MM.1S (cell line): ENCODE measurements around the gene HGF.

Experiments used
- DNase-seq: peaks from one replicate; pipeline ENCODE4 v3.0.0-alpha.2; 2015
- H2AFZ ChIP-seq: fragments of 300-600 bp; sonication (generic); 2 replicates; pipeline ENCODE4 v1.6.0; 2016; ENCODE audit warnings: antibody characterized with exemption, low read length
- H3F3A ChIP-seq: fragments of 300-600 bp; sonication (generic); 2 replicates; pipeline ENCODE4 v1.6.1; 2016; ENCODE audit warnings: mild to moderate bottlenecking, antibody characterized with exemption, low read length, moderate library complexity, mixed read lengths; ENCODE audit not compliant: insufficient read depth
- H3K27ac ChIP-seq: fragments of 300-600 bp; sonication (generic); 2 replicates; pipeline ENCODE4 v1.5.1; 2016; ENCODE audit warnings: mild to moderate bottlenecking, low read length
- H3K27me3 ChIP-seq: fragments of 300-600 bp; sonication (generic); replicated peaks from 2 replicates; pipeline ENCODE4 v1.6.0; 2016; ENCODE audit warnings: low read length; ENCODE audit not compliant: insufficient read depth
- H3K36me3 ChIP-seq: fragments of 300-600 bp; sonication (generic); replicated peaks from 2 replicates; pipeline ENCODE4 v1.6.1; 2016; ENCODE audit warnings: mild to moderate bottlenecking, low read length, mixed read lengths; ENCODE audit not compliant: insufficient read depth
- H3K4me1 ChIP-seq: fragments of 300-600 bp; sonication (generic); 2 replicates; pipeline ENCODE4 v1.6.1; 2016; ENCODE audit warnings: low read length, mixed read lengths
- H3K4me2 ChIP-seq: fragments of 300-600 bp; sonication (generic); 2 replicates; pipeline ENCODE4 v1.6.0; 2016; ENCODE audit warnings: low read depth, low read length
- H3K4me3 ChIP-seq: fragments of 300-600 bp; sonication (generic); 2 replicates; pipeline ENCODE4 v1.5.1; 2016; ENCODE audit warnings: low read length, mixed read lengths
- H3K79me2 ChIP-seq: fragments of 300-600 bp; sonication (generic); 2 replicates; pipeline ENCODE4 v1.6.1; 2016; ENCODE audit warnings: mixed run types, low read length, mixed read lengths
- H3K9ac ChIP-seq: fragments of 300-600 bp; sonication (generic); 2 replicates; pipeline ENCODE4 v1.6.1; 2016; ENCODE audit warnings: low read length, mixed read lengths
- H3K9me2 ChIP-seq: fragments of 300-600 bp; sonication (generic); replicated peaks from 2 replicates; pipeline ENCODE4 v1.6.1; 2016; ENCODE audit warnings: mild to moderate bottlenecking, low read length, mixed read lengths; ENCODE audit not compliant: insufficient read depth
- H3K9me3 ChIP-seq: fragments of 300-600 bp; sonication (generic); replicated peaks from 2 replicates; pipeline ENCODE4 v1.6.1; 2016; ENCODE audit warnings: mild to moderate bottlenecking, low read length, mixed read lengths; ENCODE audit not compliant: insufficient read depth
- H4K20me1 ChIP-seq: fragments of 300-600 bp; sonication (generic); 2 replicates; pipeline ENCODE4 v1.6.1; 2016; ENCODE audit warnings: mild to moderate bottlenecking, low read length, moderate library complexity, mixed read lengths; ENCODE audit not compliant: insufficient read depth
- EZH2 ChIP-seq: fragments of 300-600 bp; sonication (generic); optimal IDR thresholded peaks from 2 replicates; pipeline ENCODE3; 2017; ENCODE audit warnings: low read depth, mild to moderate bottlenecking, antibody characterized with exemption, low read length, mixed read lengths
- EZH2phosphoT487 ChIP-seq: fragments of 300-600 bp; sonication (generic); IDR thresholded peaks from 2 replicates; pipeline ENCODE4 v1.6.1; 2018; ENCODE audit warnings: antibody characterized with exemption, low read length
- TF ChIP-seq, protein P1 (sequence below): fragments of 300-600 bp; sonication (generic); IDR thresholded peaks from 2 replicates; pipeline ENCODE4 v1.5.1; 2016; ENCODE audit warnings: antibody characterized with exemption, low read length, mixed read lengths

HGF gene

DNA sequence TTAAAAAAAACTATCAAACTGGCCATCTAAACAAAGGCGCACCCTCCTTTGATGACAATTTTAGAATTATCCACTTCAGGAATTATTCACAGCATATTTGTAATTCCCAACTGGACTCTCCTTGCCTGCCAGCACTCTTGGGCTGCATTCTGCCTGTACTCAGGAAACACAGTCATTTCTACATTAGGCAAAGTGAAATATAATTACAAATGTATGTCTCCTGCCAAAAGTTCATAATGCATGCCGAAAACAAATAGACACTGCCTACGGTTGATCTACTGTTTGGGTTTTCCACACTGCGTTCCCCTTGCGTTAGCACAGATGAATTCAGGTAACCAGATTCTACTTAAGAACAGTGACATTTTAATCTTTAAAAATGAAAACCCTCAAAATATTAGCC lies 1.9 kb downstream of the HGF start:
- Histone ChIP-seq H4K20me1 (no peaks in the 10 kb centered on the region), H3K4me1 (no peaks in the 10 kb centered on the region), H3K79me2 (no peaks in the 10 kb centered on the region), H3K4me2 (no peak overlapping the region), H3K27ac (no peak overlapping the region), H3K9me3 (no peaks in the 10 kb centered on the region), H3F3A (no peaks in the 10 kb centered on the region), H3K9ac (no peak overlapping the region), H3K9me2 (no peaks in the 10 kb centered on the region), H3K27me3 (no peaks in the 10 kb centered on the region), H2AFZ (no peak overlapping the region), H3K36me3 (no peaks in the 10 kb centered on the region), H3K4me3 (no peak overlapping the region)
- DNase-seq: no peak
- no peak for TF ChIP-seq EZH2phosphoT487
- no peak for TF ChIP-seq EZH2
- TF ChIP-seq, protein P1, sequence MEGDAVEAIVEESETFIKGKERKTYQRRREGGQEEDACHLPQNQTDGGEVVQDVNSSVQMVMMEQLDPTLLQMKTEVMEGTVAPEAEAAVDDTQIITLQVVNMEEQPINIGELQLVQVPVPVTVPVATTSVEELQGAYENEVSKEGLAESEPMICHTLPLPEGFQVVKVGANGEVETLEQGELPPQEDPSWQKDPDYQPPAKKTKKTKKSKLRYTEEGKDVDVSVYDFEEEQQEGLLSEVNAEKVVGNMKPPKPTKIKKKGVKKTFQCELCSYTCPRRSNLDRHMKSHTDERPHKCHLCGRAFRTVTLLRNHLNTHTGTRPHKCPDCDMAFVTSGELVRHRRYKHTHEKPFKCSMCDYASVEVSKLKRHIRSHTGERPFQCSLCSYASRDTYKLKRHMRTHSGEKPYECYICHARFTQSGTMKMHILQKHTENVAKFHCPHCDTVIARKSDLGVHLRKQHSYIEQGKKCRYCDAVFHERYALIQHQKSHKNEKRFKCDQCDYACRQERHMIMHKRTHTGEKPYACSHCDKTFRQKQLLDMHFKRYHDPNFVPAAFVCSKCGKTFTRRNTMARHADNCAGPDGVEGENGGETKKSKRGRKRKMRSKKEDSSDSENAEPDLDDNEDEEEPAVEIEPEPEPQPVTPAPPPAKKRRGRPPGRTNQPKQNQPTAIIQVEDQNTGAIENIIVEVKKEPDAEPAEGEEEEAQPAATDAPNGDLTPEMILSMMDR: no peak

DNA sequence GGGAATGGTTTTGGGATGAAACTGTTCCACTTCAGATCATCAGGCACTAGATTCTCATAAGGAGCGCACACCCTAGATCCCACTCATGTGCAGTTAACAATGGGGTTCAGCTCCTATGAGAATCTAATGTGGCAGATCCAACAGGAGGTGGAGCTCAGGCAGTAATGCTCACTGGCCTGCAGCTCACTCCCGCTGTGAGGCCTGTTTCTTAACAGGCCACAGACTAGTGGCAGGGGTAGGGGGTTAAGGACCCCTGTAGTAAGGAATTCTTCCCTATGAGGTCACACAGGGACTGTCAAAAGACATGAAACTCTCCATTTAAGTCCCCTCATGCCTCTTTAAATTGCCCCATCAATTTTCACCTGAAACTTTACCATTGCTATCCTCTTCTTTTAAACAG lies 8.0 kb downstream of the HGF start:
- Histone ChIP-seq H3K4me1 (no peaks in the 10 kb centered on the region), H3K27me3 (no peaks in the 10 kb centered on the region), H3K9ac (no peak overlapping the region), H3K4me2 (no peak overlapping the region), H3K79me2 (no peaks in the 10 kb centered on the region), H3F3A (no peaks in the 10 kb centered on the region), H3K36me3 (no peaks in the 10 kb centered on the region), H4K20me1 (no peaks in the 10 kb centered on the region), H3K9me3 (no peaks in the 10 kb centered on the region), H2AFZ (no peak overlapping the region), H3K27ac (no peak overlapping the region), H3K4me3 (no peak overlapping the region), H3K9me2 (no peaks in the 10 kb centered on the region)
- TF ChIP-seq, protein P1: no peak
- TF ChIP-seq EZH2 (no peak), EZH2phosphoT487 (no peak)
- no peak for DNase-seq

DNA sequence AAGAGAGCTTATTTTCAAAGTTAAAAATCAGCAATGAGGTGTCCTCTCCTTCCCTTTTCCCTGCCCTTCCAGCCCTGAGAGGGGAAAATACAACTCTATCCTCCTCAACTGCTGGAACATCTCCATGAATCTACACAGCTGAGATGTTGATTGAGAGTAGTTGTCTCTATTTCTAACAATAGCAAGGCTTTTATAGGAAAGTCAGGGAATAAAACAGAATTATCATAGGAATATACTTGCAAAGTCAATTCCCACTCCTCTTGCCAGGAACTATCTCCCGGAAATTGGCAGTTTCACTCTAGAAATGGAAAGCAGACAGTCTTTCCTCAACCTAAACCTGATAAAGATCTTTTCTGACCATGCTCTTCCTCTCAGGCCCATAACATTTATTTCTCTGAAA lies 8.8 kb downstream of the HGF start:
- Histone ChIP-seq H3F3A (no peaks in the 10 kb centered on the region), H3K9me2 (no peaks in the 10 kb centered on the region), H3K9me3 (no peaks in the 10 kb centered on the region), H3K4me2 (no peak overlapping the region), H2AFZ (no peak overlapping the region), H3K27me3 (no peaks in the 10 kb centered on the region), H3K36me3 (no peaks in the 10 kb centered on the region), H4K20me1 (no peaks in the 10 kb centered on the region), H3K27ac (no peak overlapping the region), H3K4me3 (no peak overlapping the region), H3K9ac (no peak overlapping the region), H3K79me2 (no peaks in the 10 kb centered on the region), H3K4me1 (no peaks in the 10 kb centered on the region)
- TF ChIP-seq EZH2phosphoT487: no peak
- no peak for DNase-seq

DNA sequence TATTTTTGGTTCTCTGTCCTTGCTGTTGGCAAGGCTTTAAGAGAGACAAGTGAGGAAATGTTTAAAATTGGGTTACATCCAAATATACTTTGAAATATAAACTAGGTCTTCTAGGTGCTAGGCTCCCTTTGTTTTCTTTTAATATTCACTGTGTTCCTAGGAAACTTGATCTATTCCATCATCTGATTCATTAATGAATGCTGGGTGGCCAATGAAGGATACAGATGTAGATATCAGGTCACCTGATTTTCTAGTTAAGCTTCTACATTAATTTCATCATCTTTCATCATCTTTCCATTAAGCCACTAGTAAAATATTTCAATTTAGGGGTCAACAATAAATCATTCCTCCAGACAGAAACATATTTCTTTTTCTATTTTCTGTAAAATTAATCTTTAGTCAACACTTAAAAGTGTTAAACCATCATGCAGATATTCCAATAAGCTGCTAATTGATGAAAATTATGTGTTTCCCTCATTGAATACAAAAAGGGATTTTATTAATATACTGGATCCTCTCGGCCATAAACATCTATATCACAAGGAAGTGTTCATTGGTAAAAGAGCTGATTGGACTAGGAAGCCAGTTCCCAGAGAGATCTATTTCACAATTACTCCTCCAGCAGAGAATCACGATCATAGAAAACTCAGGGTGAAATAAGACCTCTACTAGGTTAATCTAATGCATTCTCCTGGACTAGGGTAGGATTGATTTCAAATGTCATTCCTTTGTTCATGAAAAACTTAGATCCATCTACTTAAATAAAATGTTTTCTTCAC lies 14.7 kb downstream of the HGF start:
- no peak overlapping the region for H3K9ac ChIP-seq
- H2AFZ ChIP-seq: no peak overlapping the region
- H3K4me3 ChIP-seq: no peak overlapping the region
- no peak overlapping the region for H3K27ac ChIP-seq
- TF ChIP-seq EZH2: no peak
- TF ChIP-seq, protein P1: no peak
- no peak for TF ChIP-seq EZH2phosphoT487
- no peaks in the 10 kb centered on the region for H3K36me3 ChIP-seq
- DNase-seq: no peak
- no peaks in the 10 kb centered on the region for H3K79me2 ChIP-seq
- no peaks in the 10 kb centered on the region for H3K4me1 ChIP-seq
- no peaks in the 10 kb centered on the region for H3K9me2 ChIP-seq
- no peaks in the 10 kb centered on the region for H3F3A ChIP-seq
- no peaks in the 10 kb centered on the region for H3K27me3 ChIP-seq
- H3K9me3 ChIP-seq: no peaks in the 10 kb centered on the region
- no peak overlapping the region for H3K4me2 ChIP-seq
- no peaks in the 10 kb centered on the region for H4K20me1 ChIP-seq
